Renal cortex interstitium (tissue), 11 donors: ENCODE results near the gene KCNJ12. TPM values are rescaled to one million over a fixed set of nuclear protein-coding genes. Genes with fewer than 3 reads are reported as not detected.

ENCODE experiments used
- DNase-seq, 11 donors: peaks; one replicate each; pipeline ENCODE4 v3.0.0-alpha.2; 2013; ENCODE audit warnings: low read depth in 9 of 11, low spot score in 4 of 11; ENCODE audit errors: extremely low read depth in 1 of 11
- polyA plus RNA-seq, 3 donors: library from polyadenylated mRNA; unstranded; fragments of 120-200 nt; gene quantifications; one replicate each; pipeline ENCODE4 v1.2.1, GENCODE V29; 2013; ENCODE audit not compliant: insufficient read length in 3 of 3

The KCNJ12 gene
- polyA plus RNA-seq, 3 donors, result 4.3 to 6.8 (median 5.2) TPM

GRCh38 chr17:21359483-21359840, 16.7 kb upstream of the KCNJ12 start:
- DNase-seq, result no peak

DNA sequence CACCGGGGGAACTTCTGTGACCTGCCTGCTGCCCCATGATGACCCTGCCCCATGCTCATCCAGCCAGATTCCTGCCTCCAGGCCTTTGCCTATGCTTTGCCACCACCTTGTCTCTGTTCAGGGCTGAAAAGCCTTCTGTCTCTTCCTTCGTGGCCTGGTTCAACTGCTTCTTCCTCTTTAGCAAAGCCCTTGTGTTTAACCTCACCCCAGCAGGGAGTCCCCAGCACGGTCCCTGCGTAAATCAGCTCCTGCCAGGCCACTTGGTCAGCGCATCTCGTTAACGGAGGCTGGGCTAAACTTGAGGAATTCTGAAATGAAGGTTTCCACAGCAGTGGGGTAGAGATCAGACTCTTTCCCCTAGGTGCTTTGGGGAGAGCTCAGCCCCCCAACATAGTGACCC, 16.1 kb upstream of the KCNJ12 start:
- no peak for DNase-seq

GRCh38 chr17:21361020-21361809, 14.9 kb upstream of the KCNJ12 start:
- no peak for DNase-seq

DNA sequence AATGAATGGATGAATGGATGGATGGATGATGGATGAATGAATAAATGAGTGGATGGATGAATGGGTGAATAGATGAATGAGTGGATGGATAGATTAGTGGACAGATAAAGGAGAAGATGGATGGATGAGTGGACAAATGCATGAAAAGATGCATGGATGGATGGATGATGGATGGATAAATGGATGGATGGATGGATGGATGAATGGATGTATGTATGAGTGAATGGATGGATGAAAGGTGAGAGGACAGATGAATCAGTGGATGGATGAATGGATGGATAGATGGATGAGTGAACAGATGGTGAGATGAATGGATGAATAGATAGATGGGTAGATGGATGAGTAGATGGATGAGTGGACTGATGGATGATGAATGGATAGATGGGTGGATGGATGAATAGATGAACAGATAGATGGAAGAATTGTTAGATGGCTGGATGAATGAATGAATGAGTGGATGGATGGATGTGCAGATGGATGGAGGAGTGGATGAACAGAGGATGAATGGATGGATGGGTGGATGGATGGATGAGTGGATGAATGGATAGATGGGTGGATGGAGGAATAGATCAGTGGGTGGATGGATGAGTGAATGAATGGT, 13.7 kb upstream of the KCNJ12 start:
- DNase-seq, result no peak

GRCh38 chr17:21363776-21364642, 12.1 kb upstream of the KCNJ12 start:
- no peak for DNase-seq

DNA sequence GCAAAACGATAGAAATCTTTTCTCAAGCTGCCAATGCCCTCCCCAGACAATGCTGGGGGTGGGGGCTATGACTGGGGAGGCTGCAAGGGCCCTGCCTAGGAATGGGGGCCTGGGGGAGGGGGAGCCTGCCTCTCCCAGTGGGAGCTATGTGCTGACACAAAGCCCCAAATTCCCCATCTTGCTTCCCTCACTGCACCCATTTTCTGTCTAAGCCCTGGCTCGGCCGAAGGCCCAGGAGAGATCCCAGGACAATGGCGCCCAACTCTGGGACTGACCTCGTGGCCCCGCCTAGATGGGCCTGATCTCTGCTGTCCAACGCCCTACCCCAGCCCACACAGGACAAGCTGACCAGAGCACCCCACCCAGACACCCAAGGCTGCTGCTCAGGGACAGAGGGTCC, 11.1 kb upstream of the KCNJ12 start:
- DNase-seq, result no peak

GRCh38 chr17:21368545-21369246, 7.5 kb upstream of the KCNJ12 start:
- DNase-seq, result no peak

GRCh38 chr17:21369395-21369794, 6.8 kb upstream of the KCNJ12 start:
- no peak for DNase-seq

DNA sequence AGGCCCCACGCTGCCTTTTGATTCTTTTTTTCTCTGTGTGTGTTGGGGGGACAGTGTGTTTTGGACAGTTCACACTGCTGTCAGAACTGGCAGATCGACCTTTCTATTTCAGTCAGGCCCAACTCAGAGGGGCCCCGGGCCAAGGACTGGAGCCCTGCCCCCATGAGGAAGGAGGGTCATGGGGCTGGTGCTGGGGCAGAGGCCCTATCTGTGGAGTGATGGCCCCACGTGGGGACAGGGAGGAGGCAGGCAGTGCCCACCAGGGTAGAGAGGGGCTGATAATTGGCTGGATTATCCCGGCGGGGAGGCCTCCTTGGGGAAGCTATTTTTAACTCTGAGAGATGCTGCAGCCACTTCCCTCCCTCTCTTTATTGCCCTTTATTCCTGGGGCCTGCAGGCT, 5.7 kb upstream of the KCNJ12 start:
- no peak for DNase-seq

DNA sequence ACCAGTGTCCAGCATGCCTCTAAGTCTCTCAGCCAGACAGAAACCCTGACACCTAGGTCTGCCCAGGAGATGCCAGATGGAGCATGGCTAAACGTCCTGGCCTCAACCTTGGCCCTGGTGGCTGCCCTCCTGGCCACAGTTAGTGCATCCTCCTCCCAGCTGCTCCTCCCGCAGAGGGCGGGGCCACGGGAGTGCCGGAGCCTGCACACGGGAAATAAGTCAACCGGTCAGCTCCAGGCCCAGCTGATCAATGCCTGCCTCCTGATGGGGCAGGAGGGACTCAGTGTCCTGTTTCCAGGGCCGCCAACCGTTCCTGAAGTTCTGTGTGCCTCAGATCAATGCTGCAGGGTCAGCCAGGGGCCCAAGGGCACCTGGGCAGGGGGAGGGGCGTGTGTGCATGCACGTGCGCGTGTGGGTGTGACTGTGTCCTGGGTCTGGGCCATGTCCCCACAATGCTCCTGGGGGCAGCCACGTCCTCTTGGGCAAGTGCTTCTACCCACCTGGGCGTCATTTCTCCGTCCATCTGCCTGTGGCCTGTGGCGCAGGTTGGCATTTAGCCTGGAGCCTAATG, 4.6 kb upstream of the KCNJ12 start:
- DNase-seq, result no peak

DNA sequence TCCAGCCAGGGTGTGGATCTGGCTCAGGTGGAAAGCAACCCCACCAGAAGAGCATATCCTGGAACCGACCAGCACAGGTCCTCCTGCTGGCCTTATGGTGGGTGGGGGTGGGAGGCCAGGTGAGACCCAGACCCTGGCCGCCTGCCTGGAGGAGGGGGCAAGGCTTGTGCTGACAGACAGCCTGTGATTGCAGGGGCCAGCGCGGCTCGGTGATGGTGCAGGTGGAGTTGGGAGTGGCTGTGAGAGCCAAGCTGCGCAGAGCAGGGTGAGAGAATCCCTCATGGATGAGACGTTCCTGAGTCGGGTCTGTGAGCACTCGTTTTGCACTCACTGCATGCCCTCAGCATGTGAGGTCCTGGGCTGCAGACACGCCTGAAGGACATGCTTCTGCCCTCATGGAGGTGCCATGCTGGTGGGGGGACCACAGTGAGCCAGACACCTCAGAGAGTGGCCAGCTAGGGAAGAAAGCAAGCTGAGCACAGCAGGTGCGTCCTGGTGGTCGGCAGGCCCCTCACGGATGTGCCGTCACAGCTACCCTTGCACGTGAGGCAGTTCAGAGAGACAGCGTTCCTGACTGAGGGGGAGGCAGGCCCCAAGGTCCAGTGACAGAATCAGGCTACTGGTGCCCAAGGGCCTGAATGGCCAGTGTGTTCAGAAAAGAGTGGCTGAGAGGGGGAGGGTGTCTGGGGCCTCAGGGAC, 3.8 kb upstream of the KCNJ12 start:
- no peak for DNase-seq

- no peak for DNase-seq
These were observed 3.1 kb upstream of the KCNJ12 start for GRCh38 chr17:21373036-21373435.

DNA sequence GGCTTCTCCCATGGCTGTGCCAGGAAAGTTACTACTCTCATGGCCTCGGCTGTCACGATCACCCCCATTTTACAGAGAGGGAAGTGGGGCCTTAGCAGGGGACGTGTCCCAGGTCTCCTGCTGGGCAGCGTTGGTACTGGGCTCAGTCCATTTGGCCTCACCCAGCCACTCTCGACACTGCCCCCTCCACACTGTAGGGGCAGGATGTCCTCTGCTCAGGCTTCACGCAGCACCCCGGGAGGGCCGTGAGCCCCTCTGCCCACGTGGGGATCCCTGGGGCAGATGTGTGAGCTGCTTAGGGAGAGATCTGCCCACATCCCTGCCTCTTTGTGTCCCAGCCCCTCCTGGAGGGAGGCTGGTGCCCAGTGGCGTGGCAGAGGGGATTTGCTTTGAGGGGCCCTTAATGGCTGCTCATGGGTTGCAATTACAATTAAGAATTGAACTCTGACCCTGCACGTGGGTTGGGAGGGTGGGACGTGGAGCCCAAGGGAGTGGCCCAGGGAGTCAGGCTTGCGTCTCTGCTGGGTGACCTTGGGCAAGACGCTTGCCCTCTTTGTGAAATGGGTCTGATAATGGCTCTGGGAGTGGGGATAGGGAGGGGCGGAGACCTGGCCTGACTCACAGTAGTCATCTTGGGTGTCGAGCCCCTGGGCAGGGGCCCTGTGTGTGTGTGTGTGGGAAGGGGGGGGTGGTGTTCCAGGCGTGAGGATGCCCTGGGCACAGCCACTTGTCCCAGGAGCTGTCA, 2.3 kb upstream of the KCNJ12 start:
- no peak for DNase-seq

- no peak for DNase-seq
These were observed 1.6 kb upstream of the KCNJ12 start for GRCh38 chr17:21374441-21375161.

GRCh38 chr17:21375162-21375560, 996 bp upstream of the KCNJ12 start:
- no peak for DNase-seq

DNA sequence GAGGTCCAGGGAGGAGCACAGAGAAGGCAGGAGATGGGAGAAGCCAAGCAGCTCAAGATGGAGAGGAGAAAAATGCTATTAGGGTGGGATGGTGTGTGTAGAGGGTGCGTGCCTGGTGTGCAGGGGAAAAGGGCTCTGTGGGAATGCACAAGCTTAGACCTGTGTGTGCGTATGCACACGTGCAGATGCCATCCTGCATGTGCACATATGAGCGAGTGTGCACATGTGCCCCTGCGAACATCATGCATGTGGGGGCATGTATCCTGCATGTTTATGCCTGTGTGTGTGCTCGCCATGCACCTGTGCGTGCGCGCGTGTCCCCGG, 438 bp upstream of the KCNJ12 start:
- no peak for DNase-seq
